Activated CD4-positive, alpha-beta T cell treated with anti-CD3 and anti-CD28 coated beads for 36 hours (primary cell): Measurements from ENCODE around the gene PRPF40A. TPM values are rescaled to one million over a fixed set of nuclear protein-coding genes. Genes with fewer than 3 reads are reported as not detected.
"Not testable (repeated sequence)": the region's sequence is repeated elsewhere in the genome, so short reads cannot be mapped to it uniquely, and the experiment has no call there.

Experiments
- ATAC-seq: fragments of 200-7000 bp; cut with Tn5 transposase; one replicate; pipeline ENCODE4 v1.10.0; 2021; ENCODE audit warnings: mild to moderate bottlenecking, moderate library complexity
- CTCF ChIA-PET: fragments of 350-600 bp; sonication (Branson Sonifier 250); formaldehyde crosslinking; loops from one replicate; lab custom pipeline; 2021; ENCODE audit warnings: antibody characterized with exemption; lab: Charles Lee
- POLR2A ChIA-PET: fragments of 350-600 bp; sonication (Branson Sonifier 250); formaldehyde crosslinking; loops from one replicate; lab custom pipeline; 2021; ENCODE audit warnings: antibody characterized with exemption, inconsistent platforms; lab: Charles Lee
- DNase-seq: peaks from one replicate; pipeline ENCODE4 v3.0.0-alpha.2; 2020
- H3K27ac Mint-ChIP-seq: one replicate; pipeline ENCODE4 v1.8.0; 2021; ENCODE audit warnings: mixed read lengths
- H3K27me3 Mint-ChIP-seq: one replicate; pipeline ENCODE4 v1.8.0; 2021; ENCODE audit warnings: mixed read lengths
- H3K36me3 Mint-ChIP-seq: one replicate; pipeline ENCODE4 v1.8.0; 2021; ENCODE audit warnings: low read depth, mixed read lengths
- H3K4me1 Mint-ChIP-seq: one replicate; pipeline ENCODE4 v1.8.0; 2021; ENCODE audit warnings: mixed read lengths
- H3K4me3 Mint-ChIP-seq: one replicate; pipeline ENCODE4 v1.8.0; 2021; ENCODE audit warnings: mild to moderate bottlenecking, moderate library complexity, mixed read lengths
- H3K9me3 Mint-ChIP-seq: one replicate; pipeline ENCODE4 v1.8.0; 2021; ENCODE audit warnings: low read depth, mixed read lengths
- intact Hi-C, 2 experiments: fragments of 100-400 bp; cut with DNase I in 1 of 2; cut with micrococcal nuclease in 1 of 2; formaldehyde crosslinking; loops; one replicate each; pipeline versions ENCODE4 v1.14.2 to v1.15.1; 2022 to 2024; cut with DNase I, micrococcal nuclease
- total RNA-seq, 2 experiments: library from RNA; stranded (reverse); gene quantifications; one replicate each; pipeline ENCODE4 v1.2.3, GENCODE V29; 2021

Gene PRPF40A
- total RNA-seq, result 100 to 1,000 TPM; 145 to 152 TPM

- H3K27me3 Mint-ChIP-seq, result no peaks in the 10 kb centered on the region
- peak within 1 kb of the TSS; percentile 99 for H3K27ac Mint-ChIP-seq
- ATAC-seq (peak; percentile 82), DNase-seq (peak; percentile 99)
- CTCF ChIA-PET, result interaction anchor here (0.6 to 3.5 kb wide), 8 partner anchors 9 to 88 kb away, joined by 3 to 24 read pairs (median 4); no protein-coding TSS in a partner anchor
- intact Hi-C loops, result loop anchor here (1.0 to 5.0 kb wide), 7 partner anchors 23 to 1430 kb away; partner anchors contain the start of genes NMI (in 2 of the 2), ARL5A (in 1 of the 2) and FMNL2 (in 1 of the 2)
- H3K4me3 Mint-ChIP-seq, result peak within 1 kb of the TSS; percentile 99
- peaks cover 61% of the 10 kb centered on the region for H3K4me1 Mint-ChIP-seq
- no peaks in the 10 kb centered on the region for H3K9me3 Mint-ChIP-seq
- peaks cover 43% of the 10 kb centered on the region for H3K36me3 Mint-ChIP-seq
- POLR2A ChIA-PET, result interaction anchor here (0.9 to 2.2 kb wide), 3 partner anchors 10 to 71 kb away, joined by 3 to 19 read pairs (median 4); no protein-coding TSS in a partner anchor
Observed at GRCh38 chr2:152717228-152718075, at the start of gene PRPF40A. Gene PRPF40A (minus strand): TSS chr2:152717461. CDS start chr2:152717439, 22 bp downstream.

- ChIA-PET CTCF (interaction anchor here (0.7 kb wide), 1 partner anchor 25 kb away, joined by 3 read pairs; no protein-coding TSS in a partner anchor), POLR2A (no interaction called here)
- DNase-seq (no peak), ATAC-seq (no peak)
- Mint-ChIP-seq H3K27ac (no peak overlapping the region), H3K4me1 (no peaks in the 10 kb centered on the region), H3K9me3 (no peaks in the 10 kb centered on the region), H3K36me3 (peaks cover 13% of the 10 kb centered on the region), H3K27me3 (no peaks in the 10 kb centered on the region), H3K4me3 (no peak overlapping the region)
- intact Hi-C loops, result no loop called here
Observed at GRCh38 chr2:152766928-152767327, 49.7 kb upstream of the PRPF40A start.

- Mint-ChIP-seq H3K4me3 (no peak overlapping the region), H3K27me3 (no peaks in the 10 kb centered on the region), H3K4me1 (peaks cover 4% of the 10 kb centered on the region), H3K9me3 (no peaks in the 10 kb centered on the region), H3K27ac (no peak overlapping the region), H3K36me3 (peaks cover 18% of the 10 kb centered on the region)
- DNase-seq (no peak), ATAC-seq (no peak)
- intact Hi-C loops, result no loop called here
- CTCF ChIA-PET, result no interaction called here
- POLR2A ChIA-PET, result no interaction called here
Observed at GRCh38 chr2:152763651-152764050, 46.4 kb upstream of the PRPF40A start.

GRCh38 chr2:152763208-152763607 is 45.9 kb upstream of the PRPF40A start:
- H3K27ac Mint-ChIP-seq, H3K9me3 Mint-ChIP-seq, intact Hi-C loops, CTCF ChIA-PET, H3K4me3 Mint-ChIP-seq, H3K27me3 Mint-ChIP-seq, DNase-seq, ATAC-seq, POLR2A ChIA-PET, H3K4me1 Mint-ChIP-seq: not testable (repeated sequence)
- H3K36me3 Mint-ChIP-seq, result peaks cover 18% of the 10 kb centered on the region

GRCh38 chr2:152762202-152762601 is 44.9 kb upstream of the PRPF40A start:
- POLR2A ChIA-PET, result no interaction called here
- Mint-ChIP-seq H3K27me3 (no peaks in the 10 kb centered on the region), H3K4me1 (peaks cover 4% of the 10 kb centered on the region), H3K36me3 (peaks cover 18% of the 10 kb centered on the region), H3K9me3 (no peaks in the 10 kb centered on the region), H3K4me3 (no peak overlapping the region), H3K27ac (no peak overlapping the region)
- CTCF ChIA-PET, result interaction anchor here (0.9 kb wide), 1 partner anchor 18 kb away, joined by 4 read pairs; no protein-coding TSS in a partner anchor
- DNase-seq (no peak), ATAC-seq (no peak)
- intact Hi-C loops, result no loop called here

- no peaks in the 10 kb centered on the region for H3K9me3 Mint-ChIP-seq
- H3K4me1 Mint-ChIP-seq, result peaks cover 4% of the 10 kb centered on the region
- no peak for ATAC-seq
- H3K27ac Mint-ChIP-seq, result no peak overlapping the region
- DNase-seq, result no peak
- H3K27me3 Mint-ChIP-seq, result no peaks in the 10 kb centered on the region
- H3K4me3 Mint-ChIP-seq, result no peak overlapping the region
- intact Hi-C loops, result no loop called here
- POLR2A ChIA-PET, result no interaction called here
- CTCF ChIA-PET, result no interaction called here
- H3K36me3 Mint-ChIP-seq, result peaks cover 22% of the 10 kb centered on the region
Observed at GRCh38 chr2:152761214-152761613, 44.0 kb upstream of the PRPF40A start.

- CTCF ChIA-PET, result interaction anchor here (0.9 kb wide), 1 partner anchor 16 kb away, joined by 3 read pairs; no protein-coding TSS in a partner anchor
Observed at GRCh38 chr2:152759290-152760072, 42.2 kb upstream of the PRPF40A start.

GRCh38 chr2:152755029-152755428 is 37.8 kb upstream of the PRPF40A start:
- no peaks in the 10 kb centered on the region for H3K27me3 Mint-ChIP-seq
- intact Hi-C loops, result no loop called here
- no peaks in the 10 kb centered on the region for H3K9me3 Mint-ChIP-seq
- peaks cover 4% of the 10 kb centered on the region for H3K4me1 Mint-ChIP-seq
- DNase-seq, result peak; percentile 27
- ChIA-PET POLR2A (no interaction called here), CTCF (no interaction called here)
- no peak overlapping the region for H3K27ac Mint-ChIP-seq
- H3K4me3 Mint-ChIP-seq, result no peak overlapping the region
- peaks cover 39% of the 10 kb centered on the region for H3K36me3 Mint-ChIP-seq
- ATAC-seq, result no peak

More at GRCh38 chr2:152759290-152760072, 42.2 kb upstream of the PRPF40A start:
- POLR2A ChIA-PET, result no interaction called here
- peak; percentile 53 for ATAC-seq
- H3K36me3 Mint-ChIP-seq, result peaks cover 30% of the 10 kb centered on the region
- H3K4me1 Mint-ChIP-seq, result peaks cover 4% of the 10 kb centered on the region
- no peak overlapping the region for H3K27ac Mint-ChIP-seq
- intact Hi-C loops, result no loop called here
- H3K27me3 Mint-ChIP-seq, result no peaks in the 10 kb centered on the region
- no peak for DNase-seq
- no peaks in the 10 kb centered on the region for H3K9me3 Mint-ChIP-seq
- no peak overlapping the region for H3K4me3 Mint-ChIP-seq

GRCh38 chr2:152747751-152748150 is 30.5 kb upstream of the PRPF40A start:
- DNase-seq, H3K4me1 Mint-ChIP-seq, H3K9me3 Mint-ChIP-seq, H3K27ac Mint-ChIP-seq, intact Hi-C loops, ATAC-seq, POLR2A ChIA-PET, H3K27me3 Mint-ChIP-seq, H3K4me3 Mint-ChIP-seq: not testable (repeated sequence)
- H3K36me3 Mint-ChIP-seq, result peaks cover 29% of the 10 kb centered on the region
- CTCF ChIA-PET, result interaction anchor here (0.7 kb wide), 1 partner anchor 114 kb away, joined by 3 read pairs; no protein-coding TSS in a partner anchor

GRCh38 chr2:152743002-152743401 is 25.7 kb upstream of the PRPF40A start:
- POLR2A ChIA-PET, result no interaction called here

More at GRCh38 chr2:152743002-152743401, 25.7 kb upstream of the PRPF40A start:
- no peak for DNase-seq
- intact Hi-C loops, result loop anchor here in 1 of 2 experiments (5.0 kb wide), 1 partner anchor 734 kb away; the partner anchor contains the start of gene RPRM
- Mint-ChIP-seq H3K27me3 (no peaks in the 10 kb centered on the region), H3K36me3 (peaks cover 25% of the 10 kb centered on the region), H3K4me3 (no peak overlapping the region), H3K9me3 (no peaks in the 10 kb centered on the region), H3K27ac (no peak overlapping the region), H3K4me1 (peaks cover 2% of the 10 kb centered on the region)
- no peak for ATAC-seq
- CTCF ChIA-PET, result interaction anchor here (0.8 to 2.9 kb wide), 12 partner anchors 10 to 183 kb away, joined by 3 to 10 read pairs (median 3); partner anchors contain the start of gene PRPF40A
